ENCODE data around the gene PDZRN3. TPM values are rescaled to one million over a fixed set of nuclear protein-coding genes. Genes with fewer than 3 reads are reported as not detected.

PDZRN3 gene
- total RNA-seq, 1 donor from 2014 or later, result 16.0 TPM

DNA sequence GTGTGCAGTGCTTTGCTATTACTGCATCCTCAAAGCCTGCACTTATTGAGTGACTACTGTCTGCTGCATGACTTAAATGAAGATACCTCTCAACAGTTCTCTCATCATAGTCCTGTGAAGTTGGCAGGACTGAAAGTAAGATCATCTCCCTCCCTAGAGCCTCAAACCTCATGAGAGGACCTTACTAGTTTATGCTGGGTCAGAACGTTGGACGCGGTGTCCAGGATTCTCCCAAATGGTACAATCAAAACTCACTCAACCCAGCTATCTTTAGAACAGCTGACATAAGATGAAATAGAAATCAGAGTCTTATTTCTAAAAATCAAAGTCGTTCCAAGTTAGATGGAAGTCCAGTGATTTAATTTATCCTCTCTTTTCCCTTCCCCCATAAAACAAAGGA, 219.7 kb downstream of the PDZRN3 start:
- Histone ChIP-seq H3K36me3 (no peaks in the 10 kb centered on the region), H3K27me3 (ENCODE audit: low read depth) (no peaks in the 10 kb centered on the region), H3K4me1 (peaks cover 15% of the 10 kb centered on the region), H3K27ac (no peak overlapping the region), H3K9me3 (no peaks in the 10 kb centered on the region), H3K4me3 (no peak overlapping the region)
- no peak for ATAC-seq
- intact Hi-C loops (cut with DNase I), result no loop called here
- TF ChIP-seq, protein P1, sequence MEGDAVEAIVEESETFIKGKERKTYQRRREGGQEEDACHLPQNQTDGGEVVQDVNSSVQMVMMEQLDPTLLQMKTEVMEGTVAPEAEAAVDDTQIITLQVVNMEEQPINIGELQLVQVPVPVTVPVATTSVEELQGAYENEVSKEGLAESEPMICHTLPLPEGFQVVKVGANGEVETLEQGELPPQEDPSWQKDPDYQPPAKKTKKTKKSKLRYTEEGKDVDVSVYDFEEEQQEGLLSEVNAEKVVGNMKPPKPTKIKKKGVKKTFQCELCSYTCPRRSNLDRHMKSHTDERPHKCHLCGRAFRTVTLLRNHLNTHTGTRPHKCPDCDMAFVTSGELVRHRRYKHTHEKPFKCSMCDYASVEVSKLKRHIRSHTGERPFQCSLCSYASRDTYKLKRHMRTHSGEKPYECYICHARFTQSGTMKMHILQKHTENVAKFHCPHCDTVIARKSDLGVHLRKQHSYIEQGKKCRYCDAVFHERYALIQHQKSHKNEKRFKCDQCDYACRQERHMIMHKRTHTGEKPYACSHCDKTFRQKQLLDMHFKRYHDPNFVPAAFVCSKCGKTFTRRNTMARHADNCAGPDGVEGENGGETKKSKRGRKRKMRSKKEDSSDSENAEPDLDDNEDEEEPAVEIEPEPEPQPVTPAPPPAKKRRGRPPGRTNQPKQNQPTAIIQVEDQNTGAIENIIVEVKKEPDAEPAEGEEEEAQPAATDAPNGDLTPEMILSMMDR (IDR thresholded peaks at IDR 0.05), result no peak
- no peak for DNase-seq

DNA sequence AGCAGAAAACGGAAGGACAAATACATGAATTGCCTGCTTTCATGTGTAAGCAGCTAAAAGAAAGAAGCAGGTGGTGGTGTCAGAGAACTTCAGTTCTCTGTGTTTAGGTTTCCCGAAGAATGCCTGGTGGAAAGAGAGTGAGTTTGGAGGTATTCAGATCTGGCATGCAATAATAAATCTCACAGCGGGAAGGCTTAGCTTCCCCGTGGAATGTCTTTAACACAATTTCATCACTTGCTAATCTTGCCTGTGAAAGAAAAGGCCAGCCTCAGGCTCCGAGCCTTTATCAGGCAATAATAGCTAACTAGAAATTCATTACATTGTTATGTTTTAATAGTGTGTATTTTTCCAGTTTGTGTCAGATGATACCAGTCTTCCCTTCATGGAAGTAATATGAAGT, 220.3 kb downstream of the PDZRN3 start:
- no peak overlapping the region for H3K27ac ChIP-seq

DNA sequence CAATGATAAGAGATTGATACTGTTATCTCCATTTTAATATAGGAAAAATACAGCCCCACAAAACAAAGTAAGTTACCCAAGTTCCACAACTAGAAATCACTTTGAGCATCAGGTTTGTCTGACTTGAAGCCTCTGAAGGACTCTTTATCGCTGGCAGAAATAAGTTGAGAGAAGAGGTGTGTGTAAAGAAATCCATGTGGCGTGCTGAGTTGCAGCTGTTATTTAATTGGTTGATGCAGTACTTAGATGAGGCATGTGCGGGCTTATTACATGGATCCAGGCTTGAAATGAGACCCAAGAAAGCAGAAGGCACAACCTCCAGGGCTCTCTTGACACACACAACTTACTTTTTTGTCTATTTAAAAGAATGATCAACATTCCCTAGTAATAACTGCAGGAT, 221.3 kb downstream of the PDZRN3 start:
- no peak overlapping the region for H3K27ac ChIP-seq

More for the DNA sequence above, 220.3 kb downstream of the PDZRN3 start:
- no peak overlapping the region for H3K4me3 ChIP-seq
- TF ChIP-seq, protein P1 (IDR thresholded peaks at IDR 0.05), result no peak
- no peaks in the 10 kb centered on the region for H3K27me3 ChIP-seq (ENCODE audit: low read depth)
- H3K36me3 ChIP-seq, result no peaks in the 10 kb centered on the region
- no peaks in the 10 kb centered on the region for H3K9me3 ChIP-seq
- ATAC-seq, result no peak
- intact Hi-C loops (cut with DNase I), result no loop called here
- no peak for DNase-seq
- peaks cover 15% of the 10 kb centered on the region for H3K4me1 ChIP-seq

GRCh38 chr3:73401616-73402279, 223.0 kb downstream of the PDZRN3 start:
- H3K27me3 ChIP-seq (ENCODE audit: low read depth), result no peaks in the 10 kb centered on the region
- ATAC-seq (peak; percentile 31 to 47), DNase-seq (no peak)
- no peaks in the 10 kb centered on the region for H3K9me3 ChIP-seq
- no peak overlapping the region for H3K4me3 ChIP-seq
- H3K27ac ChIP-seq, result no peak overlapping the region
- peaks cover 15% of the 10 kb centered on the region for H3K4me1 ChIP-seq
- H3K36me3 ChIP-seq, result no peaks in the 10 kb centered on the region
- intact Hi-C loops (cut with DNase I), result no loop called here
- TF ChIP-seq, protein P1 (IDR thresholded peaks at IDR 0.05), result no peak

More for the DNA sequence above, 221.3 kb downstream of the PDZRN3 start:
- peaks cover 15% of the 10 kb centered on the region for H3K4me1 ChIP-seq
- TF ChIP-seq, protein P1 (IDR thresholded peaks at IDR 0.05), result no peak
- no peak for ATAC-seq
- no peak for DNase-seq
- no peaks in the 10 kb centered on the region for H3K27me3 ChIP-seq (ENCODE audit: low read depth)
- no peaks in the 10 kb centered on the region for H3K9me3 ChIP-seq
- intact Hi-C loops (cut with DNase I), result no loop called here
- H3K4me3 ChIP-seq, result no peak overlapping the region
- no peaks in the 10 kb centered on the region for H3K36me3 ChIP-seq

GRCh38 chr3:73401059-73401458, 223.7 kb downstream of the PDZRN3 start:
- DNase-seq, result no peak
- H3K27ac ChIP-seq, result no peak overlapping the region
- H3K4me1 ChIP-seq, result peaks cover 15% of the 10 kb centered on the region
- no peaks in the 10 kb centered on the region for H3K27me3 ChIP-seq (ENCODE audit: low read depth)
- H3K9me3 ChIP-seq, result no peaks in the 10 kb centered on the region
- ATAC-seq, result no peak
- no peak overlapping the region for H3K4me3 ChIP-seq
- intact Hi-C loops (cut with DNase I), result no loop called here
- TF ChIP-seq, protein P1 (IDR thresholded peaks at IDR 0.05), result no peak
- no peaks in the 10 kb centered on the region for H3K36me3 ChIP-seq
